Stimulated activated CD4-positive, alpha-beta T cell treated with anti-CD3 and anti-CD28 coated beads, Interleukin-1b, Interleukin-23, amount 100 ng/mL, for 1 hour (primary cell): ENCODE results near the gene SDSL.

Experiments used
- DNase-seq, 2 donors: peaks; one replicate each; pipeline ENCODE4 v3.0.0-alpha.2; 2020; ENCODE audit warnings: low read depth in 2 of 2

Gene SDSL

DNA sequence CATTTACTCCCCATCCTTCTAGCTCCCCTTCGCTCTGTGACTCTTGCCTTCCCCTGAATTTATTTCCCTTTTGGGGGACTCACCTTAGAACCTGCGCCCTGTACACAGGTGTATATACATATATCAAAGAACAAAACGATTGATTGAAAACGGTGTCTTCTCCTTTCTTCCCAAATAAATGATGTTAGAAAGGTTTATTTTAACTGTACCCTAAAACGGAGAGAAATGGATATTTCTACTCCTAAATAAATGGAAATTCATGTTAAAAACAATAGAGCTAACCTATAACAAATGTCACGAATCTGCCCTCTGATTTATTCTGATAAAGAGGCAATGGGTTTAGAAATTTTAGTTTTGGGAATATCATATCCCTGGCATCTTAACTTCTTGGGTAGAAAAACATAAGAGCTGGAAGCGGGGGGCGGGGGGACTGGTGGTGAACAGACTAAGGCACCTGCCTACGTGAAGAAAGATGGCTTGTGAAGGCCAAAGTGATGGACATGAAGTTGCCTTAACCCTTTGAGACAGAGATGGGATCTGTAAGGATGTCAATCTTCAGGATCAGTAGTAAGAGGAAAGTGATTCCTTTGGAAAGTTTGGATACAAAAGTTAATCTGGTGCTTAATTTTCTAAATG is 58.3 kb downstream of the SDSL start:
- DNase-seq: no peak

DNA sequence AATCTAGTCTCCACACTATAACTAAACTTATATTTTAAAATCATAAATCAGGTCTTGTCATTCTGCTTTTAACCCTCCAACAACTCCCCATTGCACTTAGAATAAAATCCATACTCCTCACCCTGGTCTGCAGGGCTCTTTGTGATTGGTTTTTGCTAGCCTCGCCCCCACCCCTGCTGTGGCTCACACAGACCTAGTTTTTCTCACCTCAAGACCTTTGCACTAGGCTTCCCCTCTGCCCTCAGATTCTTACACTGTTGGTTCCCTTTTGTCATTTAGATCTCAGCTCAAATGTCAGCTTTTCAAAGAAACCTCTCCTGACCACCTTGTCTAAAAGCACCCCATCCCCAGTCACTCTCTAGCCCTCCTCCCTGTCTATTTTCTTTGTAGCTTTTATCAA is 60.2 kb downstream of the SDSL start:
- no peak for DNase-seq

DNA sequence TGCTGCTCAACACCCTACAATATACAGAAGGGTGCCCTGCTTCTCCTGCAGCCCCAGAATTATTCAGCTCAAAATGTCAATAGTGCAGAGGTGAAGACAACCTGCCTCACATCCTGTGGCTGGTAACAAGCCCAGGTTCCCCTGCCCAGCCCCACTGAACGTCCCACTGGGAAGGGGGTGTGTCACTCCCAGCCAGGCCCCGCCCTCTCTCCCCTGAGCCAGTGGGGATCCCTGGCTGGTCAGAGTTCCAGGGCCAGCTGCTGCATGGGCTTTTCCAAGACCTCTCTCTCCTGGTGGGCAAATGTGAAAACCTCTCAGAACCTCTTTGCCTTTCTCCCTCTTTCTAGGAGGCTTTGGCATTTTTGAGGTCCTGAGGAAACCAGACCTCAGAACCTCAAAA is 63.1 kb downstream of the SDSL start:
- DNase-seq: no peak

DNA sequence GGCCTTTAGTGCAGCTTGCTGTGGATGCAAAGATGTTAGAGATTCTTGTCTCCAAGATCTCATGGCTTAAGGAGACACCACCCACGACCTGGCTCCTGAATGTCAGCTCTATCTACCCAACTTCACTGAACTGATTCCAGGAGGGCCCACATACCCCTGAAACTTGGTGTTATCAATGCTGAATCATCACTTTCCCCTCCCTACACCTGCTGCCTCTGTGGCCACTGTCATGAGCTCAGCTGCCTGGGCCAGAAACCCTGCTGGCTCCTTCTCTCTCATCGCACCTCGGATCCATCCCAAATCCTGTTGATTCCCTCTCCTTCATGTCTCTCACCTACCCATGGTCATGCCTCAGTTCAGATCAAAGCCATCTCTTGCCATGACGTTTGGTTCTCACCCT is 64.5 kb downstream of the SDSL start:
- DNase-seq: no peak
